CD8-positive, alpha-beta memory T cell (primary cell): ENCODE data around the gene UBE2E1. TPM values are rescaled to one million over a fixed set of nuclear protein-coding genes. Genes with fewer than 3 reads are reported as not detected.
"Not testable (repeated sequence)": the region's sequence is repeated elsewhere in the genome, so short reads cannot be mapped to it uniquely, and the experiment has no call there.

Source experiments
- CTCF ChIA-PET: fragments of 350-600 bp; sonication (Branson Sonifier 250); formaldehyde crosslinking; loops from one replicate; lab custom pipeline; 2021; ENCODE audit warnings: antibody characterized with exemption; lab: Charles Lee
- POLR2A ChIA-PET: fragments of 350-600 bp; sonication (Branson Sonifier 250); formaldehyde crosslinking; loops from one replicate; lab custom pipeline; 2021; ENCODE audit warnings: antibody characterized with exemption; lab: Charles Lee
- DNase-seq, 5 donors: peaks; one replicate each; pipeline versions ENCODE4 v3.0.0 to v3.0.0-alpha.2; 2020 to 2022; ENCODE audit warnings: mixed read lengths in 1 of 5
- H3K27ac ChIP-seq: one replicate; pipeline ENCODE4 v1.7.0; 2013; ENCODE audit warnings: low read depth, mild to moderate bottlenecking, low read length, moderate library complexity
- H3K27me3 ChIP-seq: 2 replicates; pipeline ENCODE4 v1.7.0; 2013; ENCODE audit warnings: low read length, mild to moderate bottlenecking; ENCODE audit not compliant: insufficient read depth, poor library complexity, severe bottlenecking
- H3K36me3 ChIP-seq: 2 replicates; pipeline ENCODE4 v1.7.0; 2013; ENCODE audit warnings: mild to moderate bottlenecking, low read length, moderate library complexity; ENCODE audit not compliant: insufficient read depth
- H3K4me1 ChIP-seq: 2 replicates; pipeline ENCODE4 v1.7.0; 2013; ENCODE audit warnings: mild to moderate bottlenecking, low read length, moderate library complexity; ENCODE audit not compliant: insufficient read depth
- H3K4me3 ChIP-seq: 2 replicates; pipeline ENCODE4 v1.7.0; 2013; ENCODE audit warnings: mild to moderate bottlenecking, low read length
- H3K9me3 ChIP-seq: 2 replicates; pipeline ENCODE4 v1.7.0; 2013; ENCODE audit warnings: mild to moderate bottlenecking, low read length
- H3K27ac Mint-ChIP-seq, 8 donors: one replicate each; pipeline ENCODE4 v1.8.0; 2020 to 2021; ENCODE audit warnings: mixed read lengths in 8 of 8, mild to moderate bottlenecking in 6 of 8, inconsistent platforms in 3 of 8, moderate library complexity in 3 of 8
- H3K27me3 Mint-ChIP-seq, 2 donors: one replicate each; pipeline ENCODE4 v1.8.0; 2020 to 2021; ENCODE audit warnings: mixed read lengths in 2 of 2, mild to moderate bottlenecking in 1 of 2, moderate library complexity in 1 of 2
- H3K36me3 Mint-ChIP-seq, 3 donors: one replicate each; pipeline ENCODE4 v1.8.0; 2020 to 2021; ENCODE audit warnings: mixed read lengths in 3 of 3, inconsistent platforms in 1 of 3, mild to moderate bottlenecking in 1 of 3
- H3K4me1 Mint-ChIP-seq, 3 donors: one replicate each; pipeline ENCODE4 v1.8.0; 2020 to 2021; ENCODE audit warnings: mixed read lengths in 3 of 3, inconsistent platforms in 1 of 3, mild to moderate bottlenecking in 1 of 3
- H3K4me3 Mint-ChIP-seq, 7 donors: one replicate each; pipeline ENCODE4 v1.8.0; 2020 to 2021; ENCODE audit warnings: mixed read lengths in 7 of 7, mild to moderate bottlenecking in 6 of 7, moderate library complexity in 4 of 7, inconsistent platforms in 2 of 7
- H3K9me3 Mint-ChIP-seq, 5 donors: one replicate each; pipeline ENCODE4 v1.8.0; 2020 to 2022; ENCODE audit warnings: mixed read lengths in 5 of 5, mild to moderate bottlenecking in 3 of 5, moderate library complexity in 2 of 5, inconsistent platforms in 1 of 5
- polyA plus RNA-seq: library from polyadenylated mRNA; unstranded; fragments of 300-500 nt; fragmentation: Illumina TruSeq; gene quantifications from one replicate; pipeline ENCODE4 v1.2.3, GENCODE V29; 2021
- total RNA-seq, 2 experiments: library from RNA; stranded (reverse); gene quantifications; one replicate each; pipeline ENCODE4 v1.2.3, GENCODE V29; 2021

The UBE2E1 gene
- total and polyA plus RNA-seq, 3 experiments from 2014 or later: 8.1 to 50.7 (median 50.1) TPM

- no peak overlapping the region for H3K4me3 ChIP-seq
- ChIA-PET CTCF (no interaction called here), POLR2A (no interaction called here)
- Mint-ChIP-seq H3K4me3 (no peak overlapping the region), H3K27ac (peak overlapping the region in 1 of 8 donors; percentile 23), H3K27me3 (no peaks in the 10 kb centered on the region), H3K36me3 (peaks cover 0 to 5% (median 0%) of the 10 kb centered on the region in 3 donors), H3K9me3 (no peaks in the 10 kb centered on the region), H3K4me1 (peaks cover 37 to 58% (median 52%) of the 10 kb centered on the region in 3 donors)
- H3K4me1 ChIP-seq: no peaks in the 10 kb centered on the region
- no peaks in the 10 kb centered on the region for H3K9me3 ChIP-seq
- DNase-seq: no peak
- no peaks in the 10 kb centered on the region for H3K27me3 ChIP-seq
- no peaks in the 10 kb centered on the region for H3K36me3 ChIP-seq
- no peak overlapping the region for H3K27ac ChIP-seq
Observed at GRCh38 chr3:23843869-23844268, 38.1 kb downstream of the UBE2E1 start.

GRCh38 chr3:23845326-23846216 is 39.8 kb downstream of the UBE2E1 start:
- no peaks in the 10 kb centered on the region for H3K27me3 Mint-ChIP-seq
- H3K4me1 ChIP-seq: no peaks in the 10 kb centered on the region
- no peak for DNase-seq
- H3K4me3 Mint-ChIP-seq: no peak overlapping the region
- H3K4me3 ChIP-seq: no peak overlapping the region
- H3K36me3 ChIP-seq: no peaks in the 10 kb centered on the region
- no peaks in the 10 kb centered on the region for H3K27me3 ChIP-seq
- POLR2A ChIA-PET: no interaction called here
- H3K36me3 Mint-ChIP-seq: peaks cover 0 to 5% (median 0%) of the 10 kb centered on the region in 3 donors
- peak overlapping the region in 1 of 8 donors; percentile 61 for H3K27ac Mint-ChIP-seq
- CTCF ChIA-PET: interaction anchor here (1.3 kb wide), 1 partner anchor 10 kb away, joined by 4 read pairs; no protein-coding TSS in a partner anchor
- H3K9me3 Mint-ChIP-seq: no peaks in the 10 kb centered on the region
- no peaks in the 10 kb centered on the region for H3K9me3 ChIP-seq
- peaks cover 26 to 50% (median 39%) of the 10 kb centered on the region in 3 donors for H3K4me1 Mint-ChIP-seq
- H3K27ac ChIP-seq: no peak overlapping the region

- H3K36me3 ChIP-seq, H3K4me3 ChIP-seq, CTCF ChIA-PET, H3K27ac Mint-ChIP-seq, H3K4me3 Mint-ChIP-seq, POLR2A ChIA-PET, H3K27ac ChIP-seq, H3K27me3 Mint-ChIP-seq, H3K9me3 ChIP-seq, DNase-seq, H3K4me1 ChIP-seq, H3K27me3 ChIP-seq, H3K9me3 Mint-ChIP-seq: not testable (repeated sequence)
- peaks cover 17 to 42% (median 32%) of the 10 kb centered on the region in 3 donors for H3K4me1 Mint-ChIP-seq
- peaks cover 14 to 20% (median 15%) of the 10 kb centered on the region in 3 donors for H3K36me3 Mint-ChIP-seq
Observed at GRCh38 chr3:23849462-23849861, 43.7 kb downstream of the UBE2E1 start.

- Mint-ChIP-seq H3K4me1 (peaks cover 51 to 73% (median 66%) of the 10 kb centered on the region in 3 donors), H3K27me3 (peaks cover 0 to 2% of the 10 kb centered on the region in 2 donors), H3K4me3 (no peak overlapping the region), H3K36me3 (peaks cover 12 to 21% (median 13%) of the 10 kb centered on the region in 3 donors), H3K27ac (peak overlapping the region in 1 of 8 donors; percentile 45), H3K9me3 (peaks cover 0 to 5% (median 0%) of the 10 kb centered on the region in 5 donors)
- H3K9me3 ChIP-seq: no peaks in the 10 kb centered on the region
- ChIA-PET POLR2A (no interaction called here), CTCF (no interaction called here)
- peaks cover 12% of the 10 kb centered on the region for H3K4me1 ChIP-seq
- no peaks in the 10 kb centered on the region for H3K36me3 ChIP-seq
- no peak overlapping the region for H3K4me3 ChIP-seq
- no peak for DNase-seq
- no peak overlapping the region for H3K27ac ChIP-seq
- no peaks in the 10 kb centered on the region for H3K27me3 ChIP-seq
Observed at GRCh38 chr3:23856286-23856685, 50.5 kb downstream of the UBE2E1 start.

GRCh38 chr3:23859012-23859743 is 53.4 kb downstream of the UBE2E1 start:
- peak overlapping the region in 5 of 7 donors; percentile 3 to 50 (median 37) for H3K4me3 Mint-ChIP-seq
- H3K36me3 ChIP-seq: no peaks in the 10 kb centered on the region
- H3K4me3 ChIP-seq: no peak overlapping the region
- H3K27ac Mint-ChIP-seq: peak overlapping the region in 7 of 8 donors; percentile 4 to 81 (median 34)
- no peaks in the 10 kb centered on the region for H3K27me3 ChIP-seq
- H3K4me1 ChIP-seq: peaks cover 12% of the 10 kb centered on the region
- DNase-seq: no peak
- peaks cover 0 to 16% (median 10%) of the 10 kb centered on the region in 3 donors for H3K36me3 Mint-ChIP-seq
- no peak overlapping the region for H3K27ac ChIP-seq
- peaks cover 57 to 75% (median 70%) of the 10 kb centered on the region in 3 donors for H3K4me1 Mint-ChIP-seq
- CTCF ChIA-PET: no interaction called here
- H3K9me3 ChIP-seq: no peaks in the 10 kb centered on the region
- POLR2A ChIA-PET: no interaction called here
- H3K27me3 Mint-ChIP-seq: peaks cover 0 to 2% of the 10 kb centered on the region in 2 donors
- H3K9me3 Mint-ChIP-seq: no peaks in the 10 kb centered on the region

GRCh38 chr3:23859839-23860382 is 54.2 kb downstream of the UBE2E1 start:
- Mint-ChIP-seq H3K4me3 (no peak overlapping the region), H3K27me3 (peaks cover 0 to 2% of the 10 kb centered on the region in 2 donors), H3K36me3 (peaks cover 0 to 19% (median 10%) of the 10 kb centered on the region in 3 donors), H3K9me3 (no peaks in the 10 kb centered on the region), H3K27ac (peak overlapping the region in 3 of 8 donors; percentile 35 to 68 (median 62)), H3K4me1 (peaks cover 55 to 76% (median 76%) of the 10 kb centered on the region in 3 donors)
- no peak for DNase-seq
- no peaks in the 10 kb centered on the region for H3K9me3 ChIP-seq
- CTCF ChIA-PET: interaction anchor here (1.3 kb wide), 1 partner anchor 26 kb away, joined by 3 read pairs; no protein-coding TSS in a partner anchor
- POLR2A ChIA-PET: no interaction called here
- no peaks in the 10 kb centered on the region for H3K36me3 ChIP-seq
- H3K4me3 ChIP-seq: no peak overlapping the region
- no peak overlapping the region for H3K27ac ChIP-seq
- H3K4me1 ChIP-seq: peaks cover 15% of the 10 kb centered on the region
- H3K27me3 ChIP-seq: no peaks in the 10 kb centered on the region

- H3K27ac ChIP-seq: no peak overlapping the region
- Mint-ChIP-seq H3K9me3 (no peaks in the 10 kb centered on the region), H3K4me1 (peaks cover 58 to 86% (median 84%) of the 10 kb centered on the region in 3 donors), H3K27me3 (peaks cover 0 to 2% of the 10 kb centered on the region in 2 donors), H3K27ac (no peak overlapping the region), H3K4me3 (no peak overlapping the region), H3K36me3 (peaks cover 0 to 23% (median 10%) of the 10 kb centered on the region in 3 donors)
- CTCF ChIA-PET: interaction anchor here (1.2 kb wide), 1 partner anchor 11 kb away, joined by 3 read pairs; no protein-coding TSS in a partner anchor
- no peaks in the 10 kb centered on the region for H3K36me3 ChIP-seq
- no peak for DNase-seq
- no peaks in the 10 kb centered on the region for H3K9me3 ChIP-seq
- no peak overlapping the region for H3K4me3 ChIP-seq
- peaks cover 17% of the 10 kb centered on the region for H3K4me1 ChIP-seq
- no peaks in the 10 kb centered on the region for H3K27me3 ChIP-seq
- POLR2A ChIA-PET: no interaction called here
Observed at GRCh38 chr3:23861689-23862088, 55.9 kb downstream of the UBE2E1 start.
